Occipital lobe (tissue), 2 donors: Measurements from ENCODE around the gene POLA2. TPM values are rescaled to one million over a fixed set of nuclear protein-coding genes. Genes with fewer than 3 reads are reported as not detected.

Source experiments
- DNase-seq: peaks from one replicate; lab custom pipeline; 2025; lab: John Stamatoyannopoulos, UW
- total RNA-seq: library from RNA; depleted of rRNA; stranded (reverse); fragments of >200 nt; gene quantifications from one replicate; pipeline ENCODE4 v1.2.3, GENCODE V29; 2014

Gene POLA2
- total RNA-seq, 1 donor from 2014 or later: 0.94 TPM

DNA sequence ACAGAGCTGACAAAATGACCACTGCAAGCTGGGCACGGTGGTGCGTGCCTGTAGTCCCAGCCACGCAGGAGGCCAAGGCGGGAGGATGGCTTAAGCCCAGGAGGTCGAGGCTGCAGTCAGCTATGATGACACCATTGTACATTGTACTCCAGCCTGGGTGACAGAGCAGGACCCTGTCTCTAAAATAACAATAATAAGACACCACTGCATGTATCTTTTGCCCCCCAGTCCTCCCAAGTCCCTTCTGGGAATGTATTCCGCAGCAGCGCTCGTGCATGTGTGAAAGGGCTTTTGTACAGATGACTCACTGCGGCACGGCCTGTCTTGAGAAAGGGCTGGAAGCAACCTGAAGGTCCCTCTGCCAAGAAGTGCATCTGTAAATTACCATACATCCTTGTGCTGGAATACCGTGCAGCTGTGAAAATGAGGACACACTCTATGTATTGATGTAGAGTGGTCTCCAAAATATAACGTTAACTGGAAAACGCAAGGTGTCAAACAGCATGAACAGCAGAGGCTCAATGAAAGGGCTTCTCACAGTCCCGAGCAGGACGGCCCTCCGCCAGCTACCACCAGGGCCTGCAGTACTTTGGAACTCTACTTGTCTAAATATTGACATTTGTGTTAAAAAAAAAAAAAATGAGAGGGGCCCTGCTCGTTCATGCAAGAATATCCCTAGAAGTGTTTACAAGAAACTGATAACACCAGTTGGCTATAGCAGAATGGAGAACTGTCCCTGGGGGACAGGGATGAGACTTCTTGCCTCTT is 43.9 kb downstream of the POLA2 start:
- no peak for DNase-seq

DNA sequence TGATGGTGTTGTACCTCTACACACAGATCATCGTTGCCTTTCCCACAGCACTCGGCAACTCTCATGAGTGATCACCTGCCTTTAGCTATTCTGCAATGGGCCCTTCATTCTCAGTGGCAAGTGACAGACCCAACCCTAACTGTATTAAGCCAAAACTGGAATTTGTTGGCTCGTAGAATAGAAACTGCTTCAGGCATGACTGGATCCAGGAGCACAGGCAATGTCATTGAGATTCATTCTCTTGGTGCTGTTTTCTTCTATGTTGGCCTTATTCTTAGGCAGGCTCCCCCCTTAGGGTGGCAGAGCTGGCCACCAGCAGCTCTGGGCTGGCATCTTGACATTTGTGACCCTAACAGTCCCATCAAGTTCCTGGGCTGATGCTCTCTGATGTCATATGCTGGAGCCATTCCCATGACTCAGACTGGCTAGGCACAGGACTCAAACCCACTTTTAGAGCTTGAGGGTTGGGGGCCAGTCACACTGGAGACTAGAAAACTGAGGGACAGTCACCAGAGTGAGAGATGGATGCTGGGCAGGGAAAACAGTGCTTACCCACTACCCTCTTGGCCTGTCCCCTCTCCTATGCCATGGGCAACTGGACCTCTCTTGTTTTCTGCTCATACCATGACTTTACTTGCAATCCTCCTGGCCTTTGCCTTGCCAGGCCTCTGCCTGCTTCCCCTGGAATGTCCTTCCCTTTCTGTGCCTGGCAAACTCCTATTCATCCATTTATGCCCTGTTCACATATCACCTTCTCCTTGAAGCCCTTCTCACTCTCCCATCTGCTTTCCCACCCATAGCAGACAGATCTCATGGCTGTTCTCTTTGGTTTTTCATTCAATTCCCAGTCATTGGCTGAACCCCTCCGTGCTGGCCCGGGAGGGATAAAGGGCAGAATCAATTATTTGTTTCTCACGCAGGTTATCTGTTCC is 45.8 kb downstream of the POLA2 start:
- DNase-seq: no peak

DNA sequence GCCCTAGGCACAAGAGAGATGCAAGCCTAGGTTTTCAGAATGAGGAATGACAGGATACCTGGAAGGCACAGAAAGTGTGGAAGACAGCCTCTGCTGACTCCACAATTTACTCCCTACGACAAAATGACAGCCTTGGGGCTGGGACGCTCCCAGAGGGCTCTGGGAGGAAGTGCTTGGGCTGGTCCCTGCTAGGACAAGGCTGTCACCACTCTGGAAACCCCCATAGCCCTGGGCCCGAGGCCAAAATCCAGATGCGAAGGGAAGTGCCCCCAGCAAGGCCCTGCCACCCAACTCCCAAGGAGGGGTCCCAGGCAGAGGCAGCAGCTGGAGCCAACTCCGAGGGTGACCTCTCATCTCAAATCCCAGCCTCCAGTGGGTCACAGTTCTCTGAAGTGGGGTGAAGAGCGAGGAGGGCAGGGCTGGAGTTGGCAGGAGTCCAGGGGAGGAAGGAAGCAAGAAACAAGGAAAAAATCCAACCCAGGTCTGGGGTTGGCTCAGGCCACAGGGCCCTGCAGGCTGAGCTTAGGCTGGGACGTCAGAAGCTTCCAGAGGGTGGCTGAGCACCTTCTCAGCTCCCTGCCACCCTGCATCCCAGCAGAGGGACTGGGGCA is 46.6 kb downstream of the POLA2 start:
- DNase-seq: no peak

DNA sequence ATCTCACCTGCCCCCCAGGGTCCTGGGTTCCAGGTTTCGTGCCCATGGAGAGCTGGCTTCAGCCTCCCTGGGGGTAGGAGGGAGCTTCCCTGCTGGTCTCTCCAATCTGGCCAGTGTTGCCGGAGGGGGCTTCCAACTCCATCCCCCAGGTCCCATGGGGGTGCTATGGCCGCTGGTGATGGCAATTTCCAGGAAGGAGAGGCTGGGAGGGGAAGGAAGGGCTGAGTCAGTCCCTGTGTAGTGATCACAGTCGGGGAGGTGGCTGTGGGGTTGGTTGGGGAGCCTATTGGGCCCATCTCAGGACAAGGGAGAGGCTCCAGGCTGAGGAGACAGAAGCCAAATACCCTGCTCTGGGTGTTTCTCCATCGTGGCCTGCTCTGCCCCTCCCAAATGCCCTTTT is 47.2 kb downstream of the POLA2 start:
- DNase-seq: no peak

DNA sequence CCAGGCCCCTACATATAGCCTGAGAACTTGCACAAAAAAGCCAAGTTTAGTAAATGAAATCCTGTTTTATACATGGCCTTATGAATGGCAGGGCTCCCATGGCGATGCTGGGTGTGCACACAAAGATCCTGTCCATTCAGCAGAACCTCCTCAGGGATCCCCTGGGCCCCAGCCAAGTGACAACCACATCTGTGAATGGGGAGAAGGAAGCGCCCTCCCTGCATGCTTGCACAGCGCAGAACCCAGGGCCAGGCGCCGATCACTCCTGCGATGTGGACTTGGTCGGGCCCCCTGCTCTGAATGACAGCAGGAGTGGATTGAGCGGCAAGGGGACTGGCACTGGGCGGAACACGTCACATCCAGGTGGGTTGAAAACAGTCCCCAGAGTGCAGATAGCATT is 48.5 kb downstream of the POLA2 start:
- DNase-seq: no peak

DNA sequence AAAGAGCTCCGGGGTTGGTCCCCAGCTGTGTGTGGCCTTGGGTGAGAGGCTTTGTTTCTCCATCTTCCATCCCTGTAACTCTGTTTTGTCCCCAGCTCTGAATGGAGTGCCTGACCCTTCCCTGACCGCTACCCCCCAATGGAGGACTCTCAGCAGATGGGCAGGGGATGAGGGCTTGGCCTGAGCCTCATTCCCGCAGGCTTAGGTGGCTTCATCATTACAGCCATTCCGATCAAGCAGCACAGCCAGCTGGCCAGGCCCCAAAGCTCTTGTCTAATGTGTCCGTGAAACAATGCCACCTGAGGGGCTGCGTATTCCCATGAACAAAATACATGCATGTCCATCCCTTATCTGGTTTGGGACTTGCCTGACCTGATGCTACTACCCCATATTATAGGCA is 49.0 kb downstream of the POLA2 start:
- no peak for DNase-seq

DNA sequence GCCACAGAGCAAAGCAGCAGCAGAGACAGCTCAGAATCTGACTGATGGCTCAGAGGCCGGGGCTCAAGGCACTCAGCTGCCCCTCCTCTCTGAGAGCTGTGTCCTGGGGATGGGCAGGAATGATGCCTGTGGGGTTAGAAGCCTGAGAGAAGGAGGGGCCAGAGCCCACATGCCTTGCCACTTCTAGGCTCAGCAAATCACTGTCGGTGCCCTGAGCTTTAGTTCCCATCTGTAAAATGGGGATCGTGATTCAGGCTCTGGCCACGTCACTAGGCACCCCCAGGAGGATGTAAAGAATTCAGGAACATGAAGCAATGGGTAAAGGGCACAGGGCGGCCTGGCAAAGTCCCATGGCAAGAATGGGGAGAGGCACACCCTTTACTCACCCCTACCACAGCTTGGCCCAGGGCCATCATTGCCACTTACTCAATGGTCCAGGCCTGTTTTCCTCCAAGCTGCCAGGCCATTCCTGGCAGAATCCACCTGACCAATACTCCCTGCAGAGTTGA is 49.5 kb downstream of the POLA2 start:
- no peak for DNase-seq

DNA sequence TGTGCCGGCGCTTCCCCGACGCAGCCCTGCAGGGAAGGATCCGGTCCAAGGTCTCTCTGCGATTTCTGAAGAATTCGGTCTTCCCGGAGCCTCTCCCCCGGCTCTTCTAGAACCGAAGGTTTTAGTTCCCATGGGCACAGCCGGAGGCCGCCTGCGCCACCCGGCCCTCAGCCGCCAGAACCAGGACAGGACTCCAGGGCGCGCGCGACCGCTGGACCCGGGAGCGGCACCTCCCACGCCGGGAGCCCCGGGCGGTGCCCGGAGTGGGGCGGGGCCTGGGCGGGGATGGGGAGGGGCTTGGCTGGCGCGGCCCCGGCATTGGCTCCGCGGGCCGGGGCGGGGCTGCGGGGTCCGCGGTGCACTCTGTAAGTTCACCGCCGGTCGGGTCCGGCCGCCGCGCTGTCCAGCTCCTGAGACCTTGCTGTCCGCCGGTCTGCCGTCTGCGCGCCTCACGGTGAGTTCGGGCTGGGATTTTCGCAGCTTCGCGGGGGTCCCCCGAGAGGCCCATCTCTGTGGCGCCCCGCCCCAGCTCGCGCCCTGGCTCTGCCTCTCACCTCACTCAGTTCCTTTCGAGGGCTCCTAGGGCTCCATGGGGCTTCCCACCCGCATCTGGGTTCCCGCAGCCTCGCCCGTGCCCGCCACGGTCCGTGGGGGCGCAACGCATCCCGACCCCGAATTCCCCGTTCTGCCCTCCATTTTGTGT is 52.9 kb downstream of the POLA2 start, which contains the start of gene CDC42EP2:
Gene CDC42EP2 (plus strand): TSS at position 366 of the 703 bp plus-strand sequence. CDS start 6,033 bp downstream, outside the sequence.
- DNase-seq: peak; percentile 84

DNA sequence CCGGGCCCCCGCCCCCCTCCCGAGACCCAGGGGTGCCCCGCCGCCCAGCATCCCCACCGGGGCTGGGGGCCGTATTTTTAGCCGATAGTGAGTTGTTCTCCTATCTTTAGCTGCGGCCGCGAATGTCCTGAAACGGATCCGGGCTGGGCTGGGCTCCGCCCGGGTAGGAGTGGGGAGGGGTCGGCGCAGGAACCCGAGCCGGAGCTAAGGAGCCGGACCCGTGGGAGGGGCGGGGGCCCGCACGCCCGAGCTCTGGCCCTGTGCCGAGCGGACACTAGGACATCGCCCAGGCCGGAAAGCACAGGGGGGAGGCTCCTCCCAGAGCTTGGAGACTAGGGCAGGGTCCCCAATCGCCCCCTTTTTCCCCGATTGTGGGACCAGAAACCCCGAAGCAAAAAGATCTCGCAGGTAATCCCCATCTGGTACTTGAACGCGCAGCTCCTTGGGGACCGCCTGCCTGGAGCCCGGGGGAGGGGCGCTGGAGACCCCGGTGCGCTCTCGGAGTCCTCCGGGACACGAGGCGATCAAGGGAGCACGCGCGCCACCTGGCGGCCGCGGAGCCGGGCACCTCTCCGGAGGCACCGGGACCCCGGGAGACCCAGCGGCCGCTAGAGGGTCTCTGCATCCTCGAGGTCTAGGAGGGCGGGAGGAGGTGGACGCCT is 53.6 kb downstream of the POLA2 start:
- peak; percentile 47 for DNase-seq

DNA sequence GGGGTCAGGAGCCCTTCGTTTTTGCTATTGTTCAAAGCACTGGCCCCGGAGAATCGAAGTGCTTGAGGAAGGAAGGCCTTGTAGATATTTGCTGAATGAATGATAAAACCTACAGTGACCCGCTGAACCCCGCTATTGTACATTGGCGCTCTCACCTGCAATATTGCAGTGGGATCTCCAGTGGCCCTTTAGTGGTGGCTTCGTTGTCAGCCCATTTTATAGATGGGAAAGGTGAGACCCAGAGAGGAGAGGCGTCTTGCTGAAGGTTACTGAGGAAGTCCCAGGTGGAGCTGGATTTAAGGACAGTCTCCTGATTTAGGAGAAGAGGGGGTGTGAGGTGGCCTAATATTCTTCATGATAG is 54.1 kb downstream of the POLA2 start:
- DNase-seq: no peak

DNA sequence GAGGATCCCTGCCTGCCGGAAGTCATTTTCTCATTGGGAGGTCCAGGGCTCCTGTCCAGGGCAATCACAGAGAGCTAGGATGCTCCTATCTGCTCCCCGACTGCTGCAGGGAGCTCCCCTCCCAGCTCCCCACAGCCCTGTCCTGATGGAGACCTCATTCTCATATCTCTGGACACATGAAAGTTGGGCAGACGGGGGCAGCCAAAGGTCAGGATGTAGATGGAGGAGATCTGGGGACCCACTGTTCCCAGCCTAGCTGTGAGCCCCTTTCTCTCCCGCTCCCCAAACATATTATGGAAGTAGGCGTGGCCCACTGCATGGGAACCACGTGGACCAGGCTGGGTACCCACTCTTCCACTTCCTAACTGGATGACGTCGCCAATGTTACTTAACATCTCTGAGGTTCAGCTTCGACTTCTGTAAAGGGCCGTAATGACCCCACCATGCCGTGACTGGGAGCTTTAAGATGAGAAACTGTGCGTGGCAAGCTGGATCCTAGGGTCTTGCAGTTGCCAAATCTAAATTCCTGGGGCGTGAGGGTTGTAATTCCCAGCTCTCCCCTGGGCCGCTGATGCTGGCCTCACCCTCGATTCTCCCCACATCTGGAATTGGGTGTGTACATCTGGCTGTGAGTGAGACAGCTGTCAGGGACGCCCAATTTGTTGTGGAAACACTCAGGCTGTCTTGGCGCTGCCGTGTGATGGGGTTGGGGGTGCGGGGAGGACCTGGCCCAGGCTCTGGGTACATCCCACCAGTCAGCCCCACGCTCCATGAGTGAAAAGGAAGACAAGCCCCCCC is 54.7 kb downstream of the POLA2 start:
- no peak for DNase-seq

DNA sequence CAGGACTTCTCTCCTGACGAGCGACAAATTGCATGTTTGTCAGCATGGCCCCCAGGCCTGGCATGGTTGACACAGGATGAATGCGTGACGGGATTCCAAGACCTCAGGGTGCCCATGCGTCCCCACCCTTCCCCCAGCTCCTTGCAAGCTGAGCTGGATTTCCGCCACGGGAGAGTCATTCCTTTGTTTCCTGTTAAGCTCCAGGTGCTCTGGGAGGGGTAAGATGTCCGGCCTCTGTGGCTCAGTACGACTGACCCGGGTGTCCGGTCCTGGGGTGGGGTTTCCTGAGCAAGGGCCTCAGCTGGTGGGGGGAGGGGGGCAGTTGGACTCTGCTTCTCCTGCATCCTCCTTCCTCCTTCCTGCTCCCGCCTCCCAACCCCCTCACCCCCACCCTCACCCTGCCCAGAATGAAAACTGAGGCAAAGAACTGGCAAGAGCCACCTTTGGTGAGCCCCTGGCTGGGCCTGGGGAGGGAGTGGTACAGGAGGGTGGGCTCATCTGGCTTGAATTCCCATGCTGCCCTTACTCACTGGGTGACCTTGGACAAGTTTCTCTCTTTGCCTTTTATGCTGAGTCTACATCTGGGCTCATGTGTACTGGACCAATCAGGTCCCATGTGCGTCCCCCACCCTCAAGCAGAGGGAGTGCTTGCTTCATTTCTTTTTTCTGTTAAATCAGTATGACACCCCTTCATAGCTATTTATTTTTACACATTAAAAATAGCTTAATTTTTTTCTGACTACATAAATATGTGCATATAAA is 55.4 kb downstream of the POLA2 start:
- no peak for DNase-seq

DNA sequence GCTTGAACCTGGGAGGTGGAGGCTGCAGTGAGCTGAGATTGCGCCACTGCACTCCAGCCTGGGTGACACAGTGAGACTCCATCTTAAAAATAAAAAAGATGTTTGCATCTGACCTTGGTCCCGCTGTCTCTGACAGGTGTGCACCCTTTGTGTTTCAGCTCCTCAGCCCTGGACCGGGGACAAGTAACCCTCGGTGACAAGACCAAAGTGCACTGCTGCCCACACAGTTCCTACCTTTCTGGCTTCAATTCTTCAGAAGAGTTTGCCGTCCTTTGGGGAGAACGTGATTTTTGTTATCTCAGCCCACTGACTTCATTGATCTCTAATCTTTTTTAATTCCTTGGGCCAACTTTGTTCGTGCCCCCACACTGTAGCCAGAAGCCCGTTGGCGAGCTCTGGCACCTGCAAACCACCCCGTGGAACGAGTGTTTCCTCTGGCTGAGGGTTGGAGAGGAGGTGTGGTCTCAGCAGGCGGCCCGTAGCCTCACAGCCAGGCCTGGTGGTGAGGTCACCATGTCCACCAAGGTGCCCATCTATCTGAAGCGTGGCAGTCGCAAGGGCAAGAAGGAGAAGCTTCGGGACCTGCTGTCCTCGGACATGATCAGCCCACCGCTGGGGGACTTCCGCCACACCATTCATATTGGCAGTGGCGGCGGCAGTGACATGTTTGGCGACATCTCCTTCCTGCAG is 58.8 kb downstream of the POLA2 start:
- no peak for DNase-seq

DNA sequence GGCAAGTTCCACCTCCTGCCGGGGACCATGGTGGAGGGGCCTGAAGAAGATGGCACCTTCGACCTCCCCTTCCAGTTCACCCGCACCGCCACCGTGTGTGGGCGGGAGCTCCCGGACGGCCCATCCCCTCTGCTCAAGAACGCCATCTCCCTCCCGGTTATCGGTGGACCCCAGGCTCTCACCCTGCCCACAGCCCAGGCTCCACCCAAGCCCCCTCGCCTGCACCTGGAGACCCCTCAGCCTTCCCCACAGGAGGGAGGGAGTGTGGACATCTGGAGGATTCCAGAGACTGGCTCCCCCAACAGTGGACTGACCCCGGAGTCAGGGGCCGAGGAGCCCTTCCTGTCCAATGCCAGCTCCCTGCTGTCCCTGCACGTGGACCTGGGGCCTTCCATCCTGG is 59.3 kb downstream of the POLA2 start:
- DNase-seq: no peak

DNA sequence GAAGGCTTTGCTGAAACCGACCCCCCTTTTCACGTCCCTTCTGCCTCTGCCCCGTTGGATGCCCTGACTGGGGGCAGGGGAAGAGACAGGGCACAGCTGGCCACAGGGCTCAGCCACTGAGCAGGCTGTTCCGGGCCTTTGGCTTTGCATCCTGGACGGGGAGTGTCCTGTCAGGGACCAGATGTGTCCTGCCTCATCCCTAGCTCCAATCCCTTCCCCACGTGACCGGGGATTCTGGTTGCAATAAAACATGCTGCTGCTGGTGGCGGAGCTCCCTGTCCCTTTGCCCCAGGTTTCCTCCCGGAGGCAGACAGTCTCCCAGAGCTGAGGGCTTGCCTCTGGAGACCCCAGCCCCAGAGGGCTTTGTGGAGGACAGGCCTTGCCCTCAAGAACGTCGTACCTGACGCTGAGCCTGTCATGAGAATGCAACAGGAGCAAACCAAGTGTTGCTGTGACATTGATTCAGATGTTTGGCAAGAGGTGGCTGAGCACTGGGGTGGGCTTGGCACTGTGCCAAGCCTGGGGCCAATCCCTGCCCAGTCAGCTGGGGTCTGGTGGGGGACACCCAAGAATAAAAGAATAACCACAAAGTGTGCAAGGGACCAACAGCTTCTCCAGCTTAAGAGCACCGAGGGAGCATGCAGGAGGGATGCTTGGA is 60.2 kb downstream of the POLA2 start:
- no peak for DNase-seq

DNA sequence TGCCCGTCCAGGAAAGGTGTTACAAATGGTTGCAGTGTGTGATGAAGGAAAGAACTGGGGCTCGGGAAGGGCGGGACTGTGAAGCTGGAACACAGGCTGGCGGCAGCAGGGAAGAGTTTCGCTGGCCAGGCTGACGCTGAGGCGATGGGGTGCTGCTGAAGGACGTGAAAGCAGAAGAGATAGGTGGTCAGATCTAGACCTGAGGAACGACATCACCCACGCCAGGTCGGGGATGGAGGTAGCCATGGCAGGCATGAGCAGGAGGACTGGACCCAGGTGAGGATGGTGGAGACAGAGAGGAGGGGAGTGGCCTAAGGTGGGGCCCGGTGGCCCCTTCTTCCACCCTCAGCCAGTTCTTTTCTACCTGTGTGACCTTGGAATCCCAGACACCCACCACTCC is 62.1 kb downstream of the POLA2 start:
- DNase-seq: no peak

DNA sequence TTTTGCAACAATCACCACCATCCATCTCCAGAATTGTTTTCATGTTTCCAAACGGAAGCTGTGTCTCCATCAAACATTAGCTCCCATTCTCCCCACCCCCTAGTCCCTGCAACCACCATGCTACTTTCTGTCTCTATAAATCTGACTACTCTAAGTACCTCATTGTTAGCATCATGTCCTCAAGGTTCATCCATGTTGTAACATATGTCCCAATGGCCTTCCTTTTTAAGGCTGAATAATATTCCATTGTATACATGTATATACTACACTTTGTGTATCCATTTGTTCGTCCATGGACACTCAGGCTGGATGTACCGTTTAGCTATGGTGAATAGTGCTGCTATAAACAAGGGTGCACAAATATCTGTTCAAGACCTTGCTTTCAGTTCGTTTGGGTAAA is 63.7 kb downstream of the POLA2 start:
- DNase-seq: no peak

DNA sequence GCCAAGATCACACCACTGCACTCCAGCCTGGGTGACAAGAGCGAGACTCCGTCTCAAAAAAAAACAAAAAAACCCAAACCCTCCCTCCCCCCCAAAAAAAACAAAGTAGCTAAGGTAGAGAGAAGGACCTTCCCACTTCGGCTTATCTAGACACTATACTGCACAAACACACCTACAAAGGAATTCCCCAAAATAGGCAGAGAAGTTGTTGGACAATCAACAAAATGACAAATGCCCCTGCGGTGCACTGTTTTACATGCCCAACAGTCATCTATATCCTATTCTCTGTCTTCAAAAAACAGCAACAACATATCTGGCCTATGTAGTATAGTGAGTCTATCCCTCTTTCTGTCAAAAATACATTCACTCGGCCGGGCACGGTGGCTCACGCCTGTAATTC is 65.3 kb downstream of the POLA2 start:
- DNase-seq: no peak
